C4-2B (cell line): ENCODE data around the gene GMEB2.

Experiments
- H3K27ac ChIP-seq: fragments of 450-650 bp; 2 replicates; pipeline ENCODE4 v1.5.1; 2017
- ZFX ChIP-seq: fragments of 450-650 bp; IDR thresholded peaks from 2 replicates; pipeline ENCODE4 v1.6.1; 2017
- TF ChIP-seq, protein P1 (sequence below): fragments of 450-650 bp; conservative IDR thresholded peaks from 2 replicates; pipeline ENCODE4 v1.5.1; 2017; ENCODE audit warnings: mild to moderate bottlenecking

Gene GMEB2

DNA sequence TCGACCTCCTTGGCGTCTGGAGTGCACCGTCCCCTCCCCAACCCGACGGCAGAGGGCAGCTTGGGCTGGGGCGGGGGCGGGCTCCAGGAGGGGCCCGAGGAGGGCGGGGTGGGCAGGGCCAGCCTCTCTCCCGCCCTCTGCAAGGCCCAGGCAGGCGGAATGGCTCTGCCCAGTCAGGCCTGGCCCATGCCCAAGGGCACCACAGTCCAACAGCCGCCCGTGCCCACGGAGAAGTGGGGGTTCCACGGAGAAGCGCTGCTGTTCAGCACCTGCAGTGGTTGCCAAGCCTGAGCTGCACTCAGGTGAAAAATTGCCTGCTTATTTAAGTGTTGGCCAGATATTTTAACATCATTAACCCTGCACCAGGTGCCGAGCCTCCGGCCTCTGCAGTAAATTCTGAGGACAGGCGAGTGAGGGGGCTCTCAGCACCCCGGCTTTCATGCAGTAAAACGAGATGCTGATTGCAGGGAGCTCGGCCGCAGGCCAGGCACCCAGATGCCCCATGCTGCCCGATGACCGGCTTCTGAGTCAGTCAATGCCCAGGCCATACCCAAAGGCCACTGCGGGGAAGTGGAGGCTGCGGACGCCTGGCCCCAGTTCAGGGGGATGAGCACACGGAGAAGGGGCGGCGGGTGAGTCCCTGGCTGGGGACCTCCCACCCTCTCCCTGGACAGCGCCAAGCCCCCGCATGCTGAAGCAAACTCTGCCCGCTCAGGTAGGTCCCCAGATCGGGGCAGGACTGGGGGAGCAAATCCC, 79.0 kb downstream of the GMEB2 start, which contains the start of gene SRMS:
TSS of gene SRMS (minus strand) at position 25 of the 756 bp plus-strand sequence. CDS start 286 bp downstream, outside the sequence.
- no peak within 1 kb of the TSS for H3K27ac ChIP-seq
- TF ChIP-seq ZFX, result no peak
- TF ChIP-seq, protein P1, sequence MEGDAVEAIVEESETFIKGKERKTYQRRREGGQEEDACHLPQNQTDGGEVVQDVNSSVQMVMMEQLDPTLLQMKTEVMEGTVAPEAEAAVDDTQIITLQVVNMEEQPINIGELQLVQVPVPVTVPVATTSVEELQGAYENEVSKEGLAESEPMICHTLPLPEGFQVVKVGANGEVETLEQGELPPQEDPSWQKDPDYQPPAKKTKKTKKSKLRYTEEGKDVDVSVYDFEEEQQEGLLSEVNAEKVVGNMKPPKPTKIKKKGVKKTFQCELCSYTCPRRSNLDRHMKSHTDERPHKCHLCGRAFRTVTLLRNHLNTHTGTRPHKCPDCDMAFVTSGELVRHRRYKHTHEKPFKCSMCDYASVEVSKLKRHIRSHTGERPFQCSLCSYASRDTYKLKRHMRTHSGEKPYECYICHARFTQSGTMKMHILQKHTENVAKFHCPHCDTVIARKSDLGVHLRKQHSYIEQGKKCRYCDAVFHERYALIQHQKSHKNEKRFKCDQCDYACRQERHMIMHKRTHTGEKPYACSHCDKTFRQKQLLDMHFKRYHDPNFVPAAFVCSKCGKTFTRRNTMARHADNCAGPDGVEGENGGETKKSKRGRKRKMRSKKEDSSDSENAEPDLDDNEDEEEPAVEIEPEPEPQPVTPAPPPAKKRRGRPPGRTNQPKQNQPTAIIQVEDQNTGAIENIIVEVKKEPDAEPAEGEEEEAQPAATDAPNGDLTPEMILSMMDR, result no peak

DNA sequence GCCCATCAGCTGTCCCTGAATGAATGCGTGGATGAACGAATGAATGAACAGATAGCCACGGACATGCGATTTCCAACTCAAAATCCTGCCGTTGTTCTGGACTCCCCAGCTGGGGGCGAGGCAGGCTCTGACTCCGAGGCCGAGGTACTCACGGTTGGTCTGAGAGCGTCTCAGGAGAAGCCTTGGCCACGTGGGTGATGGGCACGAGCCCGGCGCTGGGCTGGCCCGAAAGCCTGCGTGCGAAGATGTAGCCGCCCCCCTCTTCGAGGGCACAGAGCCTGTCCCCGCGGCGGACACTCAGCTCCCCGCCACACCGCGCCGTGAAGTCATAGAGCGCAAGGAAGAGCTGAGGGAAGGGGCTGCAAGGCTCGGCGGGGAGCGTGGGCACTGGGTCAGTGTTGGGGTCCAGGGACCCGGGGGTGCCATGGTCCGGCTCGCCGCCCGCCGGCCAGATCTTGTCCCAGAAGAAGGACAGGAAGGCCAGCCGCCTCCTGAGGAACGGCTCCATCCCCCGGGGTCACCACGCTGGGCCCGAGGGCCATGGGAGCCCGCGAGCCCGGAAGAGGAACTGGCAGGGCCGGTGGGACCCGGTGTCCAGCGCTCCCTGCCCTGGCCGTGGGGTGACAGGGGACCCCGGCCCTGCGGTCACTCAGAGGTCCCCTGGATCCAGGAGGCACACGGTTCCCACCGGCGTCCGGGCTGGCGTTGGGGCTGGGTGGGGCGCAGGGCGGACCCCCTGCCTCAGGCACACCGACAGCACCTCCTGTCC, 79.8 kb downstream of the GMEB2 start:
- TF ChIP-seq, protein P1, result no peak
- TF ChIP-seq ZFX, result no peak
- no peak overlapping the region for H3K27ac ChIP-seq

DNA sequence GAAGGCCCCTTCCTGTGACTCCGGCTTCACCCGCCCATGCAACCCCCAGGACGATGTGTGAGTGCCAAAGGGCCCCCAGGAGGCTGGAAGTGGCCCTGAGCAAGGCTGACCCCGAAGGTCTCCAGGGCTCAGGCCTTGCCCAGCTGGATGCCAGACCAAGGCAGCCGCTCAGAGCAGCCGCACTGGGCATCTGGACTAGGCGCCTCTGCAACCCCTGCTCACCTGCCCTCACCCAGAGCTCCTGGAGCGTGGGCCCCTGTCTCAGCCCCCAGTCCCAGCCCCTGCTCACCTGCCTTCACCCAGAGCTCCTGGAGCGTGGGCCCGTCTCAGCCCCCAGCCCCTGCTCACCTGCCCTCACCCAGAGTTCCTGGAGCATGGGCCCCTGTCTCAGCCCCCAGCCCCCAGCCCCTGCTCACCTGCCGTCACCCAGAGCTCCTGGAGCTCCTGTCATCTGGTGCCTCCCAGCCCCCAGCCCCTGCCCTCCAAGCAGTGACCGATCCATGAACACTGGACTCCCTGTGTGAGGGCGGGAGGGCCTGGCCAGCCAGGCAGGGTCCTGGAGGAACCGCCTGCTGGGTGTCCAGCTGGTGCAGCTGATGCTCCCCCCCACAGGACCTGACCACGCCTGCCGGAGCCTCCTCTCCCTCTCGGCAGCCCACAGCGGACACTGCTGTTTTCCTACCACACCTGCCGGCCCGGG, 80.5 kb downstream of the GMEB2 start:
- H3K27ac ChIP-seq, result no peak overlapping the region
- TF ChIP-seq ZFX, result no peak
- TF ChIP-seq, protein P1, result no peak

DNA sequence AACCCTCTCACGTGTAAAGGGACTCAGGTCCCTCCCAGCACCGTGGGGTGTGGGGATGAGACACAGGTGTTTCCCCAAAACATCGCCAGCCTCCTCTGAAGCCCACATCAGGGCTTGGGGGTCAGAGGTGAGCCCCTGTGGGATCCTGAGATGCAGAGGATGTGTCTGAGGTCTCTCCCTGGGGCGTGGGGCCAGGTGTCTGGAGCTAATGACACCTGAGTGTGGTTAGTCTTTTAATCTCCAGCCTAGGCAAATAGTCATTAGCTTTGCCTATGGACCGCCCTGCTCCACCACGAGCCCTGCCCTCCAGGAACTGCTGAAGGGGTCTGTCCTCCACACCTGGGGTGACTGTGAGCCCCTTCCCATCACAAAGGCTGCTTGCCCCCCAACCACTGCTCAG, 81.1 kb downstream of the GMEB2 start:
- no peak for TF ChIP-seq ZFX
- TF ChIP-seq, protein P1, result no peak
- H3K27ac ChIP-seq, result no peak overlapping the region

DNA sequence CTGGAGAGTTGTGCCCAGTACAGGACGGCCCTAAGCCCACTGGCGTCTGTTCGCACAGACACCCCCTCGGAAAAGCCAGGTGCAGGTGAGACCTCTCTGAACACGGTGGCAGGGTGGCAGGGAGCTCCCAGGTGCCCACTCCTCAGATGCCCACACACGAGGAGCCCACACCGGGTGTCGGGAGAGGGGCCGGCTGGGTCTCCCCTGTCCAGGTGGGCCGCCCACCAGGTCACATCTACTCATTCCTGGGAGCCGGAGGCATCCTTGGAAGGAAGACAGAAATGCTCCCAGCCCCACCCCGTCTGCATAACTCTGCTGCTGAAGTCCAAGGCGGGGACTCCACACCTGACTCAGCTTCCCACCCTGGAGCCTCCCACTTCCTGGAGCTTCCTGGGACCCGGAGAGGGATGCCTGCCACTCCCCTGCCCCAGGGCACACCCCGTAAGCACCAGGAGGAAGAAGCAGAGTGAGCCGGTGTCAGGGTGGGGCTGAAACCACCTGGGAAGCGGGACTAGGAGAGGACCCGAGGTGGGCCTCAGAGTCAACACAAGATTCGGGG, 81.9 kb downstream of the GMEB2 start:
- no peak overlapping the region for H3K27ac ChIP-seq
- TF ChIP-seq ZFX, result no peak
- TF ChIP-seq, protein P1, result no peak

DNA sequence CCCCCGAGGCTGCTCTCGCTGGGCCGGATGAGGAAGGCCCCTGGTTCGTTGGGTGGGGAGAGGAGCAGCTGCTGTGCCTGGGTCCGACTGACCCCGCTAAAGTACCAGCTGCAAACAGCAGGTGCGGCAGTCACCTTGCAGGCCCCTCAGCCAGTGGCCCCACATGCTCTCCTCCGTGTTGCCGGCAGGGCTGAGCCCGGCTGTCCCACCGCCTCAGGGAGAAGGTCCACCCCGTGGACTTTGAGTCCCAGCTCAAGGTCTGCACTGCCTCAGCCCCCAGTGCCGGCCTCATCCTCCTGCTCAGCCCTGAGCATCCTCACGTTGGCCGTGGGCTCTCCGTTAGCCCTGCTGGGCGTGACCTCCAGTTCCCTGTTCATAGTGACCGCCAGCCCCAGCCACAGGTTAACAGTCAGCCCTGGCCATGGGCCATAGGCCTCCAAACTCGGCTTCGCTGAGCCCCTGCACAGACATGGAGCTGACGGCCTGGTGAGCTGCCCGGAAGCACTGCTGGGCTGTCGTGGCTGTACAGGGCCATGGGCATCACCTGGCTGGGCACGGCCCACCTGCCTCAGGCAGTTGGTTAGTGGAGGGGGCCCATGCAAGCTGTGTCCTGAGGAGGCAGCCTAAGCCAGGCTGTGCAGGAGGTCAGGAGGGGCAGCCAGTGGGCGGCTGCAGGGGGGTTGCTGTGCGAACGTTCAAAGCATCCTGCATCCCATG, 82.5 kb downstream of the GMEB2 start:
- TF ChIP-seq ZFX, result no peak
- TF ChIP-seq, protein P1, result no peak
- H3K27ac ChIP-seq, result no peak overlapping the region
